Epithelial cell of esophagus (primary cell): ENCODE data around the gene PPP1R3E.

Source experiments
- DNase-seq: peaks from one replicate; pipeline ENCODE4 v3.0.0; 2010; ENCODE audit warnings: low read depth
- H3K4me3 ChIP-seq: 2 replicates; pipeline ENCODE4 v1.5.1; 2011; ENCODE audit warnings: mild to moderate bottlenecking, low read length, control low read depth
- CTCF ChIP-seq: IDR thresholded peaks from 2 replicates; pipeline ENCODE4 v1.5.1; 2011; ENCODE audit warnings: low read depth, mild to moderate bottlenecking, low read length, control low read depth, inconsistent platforms; ENCODE audit not compliant: insufficient read depth; ENCODE audit errors: missing control alignments

The PPP1R3E gene

GRCh38 chr14:23300687-23301223 is 1.9 kb downstream of the PPP1R3E start:
- DNase-seq: peak; percentile 56
- H3K4me3 ChIP-seq: peak overlapping the region; percentile 74
- no peak for TF ChIP-seq CTCF

- TF ChIP-seq CTCF: no peak
- DNase-seq: no peak
- H3K4me3 ChIP-seq: peak overlapping the region; percentile 74
Measured at GRCh38 chr14:23299986-23300686, 2.5 kb downstream of the PPP1R3E start.

- DNase-seq: peak; percentile 83
- TF ChIP-seq CTCF: peak; percentile 42
- peak overlapping the region; percentile 7 for H3K4me3 ChIP-seq
Measured at GRCh38 chr14:23299211-23299957, 3.3 kb downstream of the PPP1R3E start.

GRCh38 chr14:23297611-23298277 is 4.9 kb downstream of the PPP1R3E start:
- no peak for TF ChIP-seq CTCF
- H3K4me3 ChIP-seq: no peak overlapping the region
- DNase-seq: no peak

GRCh38 chr14:23297096-23297495 is 5.6 kb downstream of the PPP1R3E start:
- no peak overlapping the region for H3K4me3 ChIP-seq
- DNase-seq: no peak
- no peak for TF ChIP-seq CTCF

- no peak for TF ChIP-seq CTCF
- no peak for DNase-seq
- H3K4me3 ChIP-seq: no peak overlapping the region
Measured at GRCh38 chr14:23296012-23296777, 6.5 kb downstream of the PPP1R3E start.
